Measurements from ENCODE around the gene UBXN7.
"Not testable (repeated sequence)": the region's sequence is repeated elsewhere in the genome, so short reads cannot be mapped to it uniquely, and the experiment has no call there.

- TF ChIP-seq, protein P1, sequence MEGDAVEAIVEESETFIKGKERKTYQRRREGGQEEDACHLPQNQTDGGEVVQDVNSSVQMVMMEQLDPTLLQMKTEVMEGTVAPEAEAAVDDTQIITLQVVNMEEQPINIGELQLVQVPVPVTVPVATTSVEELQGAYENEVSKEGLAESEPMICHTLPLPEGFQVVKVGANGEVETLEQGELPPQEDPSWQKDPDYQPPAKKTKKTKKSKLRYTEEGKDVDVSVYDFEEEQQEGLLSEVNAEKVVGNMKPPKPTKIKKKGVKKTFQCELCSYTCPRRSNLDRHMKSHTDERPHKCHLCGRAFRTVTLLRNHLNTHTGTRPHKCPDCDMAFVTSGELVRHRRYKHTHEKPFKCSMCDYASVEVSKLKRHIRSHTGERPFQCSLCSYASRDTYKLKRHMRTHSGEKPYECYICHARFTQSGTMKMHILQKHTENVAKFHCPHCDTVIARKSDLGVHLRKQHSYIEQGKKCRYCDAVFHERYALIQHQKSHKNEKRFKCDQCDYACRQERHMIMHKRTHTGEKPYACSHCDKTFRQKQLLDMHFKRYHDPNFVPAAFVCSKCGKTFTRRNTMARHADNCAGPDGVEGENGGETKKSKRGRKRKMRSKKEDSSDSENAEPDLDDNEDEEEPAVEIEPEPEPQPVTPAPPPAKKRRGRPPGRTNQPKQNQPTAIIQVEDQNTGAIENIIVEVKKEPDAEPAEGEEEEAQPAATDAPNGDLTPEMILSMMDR (conservative IDR thresholded peaks at IDR 0.05; ENCODE audit: low read depth, low read length): not testable (repeated sequence)
- TF ChIP-seq EZH2phosphoT487 (IDR thresholded peaks at IDR 0.05; ENCODE audit: borderline replicate concordance, low read length): not testable (repeated sequence)
Measured at GRCh38 chr3:196316799-196317686, 115.2 kb downstream of the UBXN7 start.

Measured in PC-3 (cell line).